SK-N-SH (cell line): ENCODE measurements around the gene REX1BD. TPM values are rescaled to one million over a fixed set of nuclear protein-coding genes. Genes with fewer than 3 reads are reported as not detected.

Source experiments
- CTCF ChIA-PET: fragments of 300-600, 350-600 bp; formaldehyde crosslinking; extraction: SDS; loops from one replicate; lab custom pipeline; 2021; lab: Yijun Ruan, JAX
- POLR2A ChIA-PET: fragments of 350-600 bp; sonication (Branson Sonifier 250); formaldehyde crosslinking; extraction: SDS; loops from one replicate; lab custom pipeline; 2020; ENCODE audit warnings: antibody characterized with exemption, inconsistent platforms; lab: Yijun Ruan, JAX
- DNase-seq: peaks from one replicate; pipeline ENCODE4 v3.0.0; 2012
- H2AFZ ChIP-seq: fragments of 200-600 bp; sonication (generic); 2 replicates; pipeline ENCODE4 v1.8.1; 2016; ENCODE audit warnings: antibody characterized with exemption, mild to moderate bottlenecking, low read depth
- H3F3A ChIP-seq: fragments of 200-600 bp; sonication (generic); replicated peaks from 2 replicates; pipeline ENCODE3; 2016; ENCODE audit warnings: antibody characterized with exemption, mild to moderate bottlenecking; ENCODE audit not compliant: insufficient read depth
- H3K27ac ChIP-seq, 2 experiments: fragments of 200-500 bp in 1 of 2; fragments of 200-600 bp in 1 of 2; sonication (Bioruptor generic) in 1 of 2; sonication (generic), shearing (Covaris generic) in 1 of 2; 2 replicates each; pipeline versions ENCODE4 v1.5.1 to v1.6.1; 2014 to 2016; ENCODE audit warnings: low read depth in 2 of 2, inconsistent platforms in 1 of 2, low read length in 1 of 2, mild to moderate bottlenecking in 1 of 2, mixed read lengths in 1 of 2
- H3K27me3 ChIP-seq: fragments of 200-600 bp; sonication (generic), shearing (Covaris generic); 2 replicates; pipeline ENCODE4 v1.6.1; 2016; ENCODE audit warnings: mixed run types; ENCODE audit not compliant: insufficient read depth
- H3K36me3 ChIP-seq, 2 experiments: fragments of 200-500 bp in 1 of 2; fragments of 200-600 bp in 1 of 2; sonication (Bioruptor generic) in 1 of 2; sonication (generic) in 1 of 2; replicated peaks in 1 of 2; 2 replicates each; pipeline versions ENCODE3 to v1.5.1; 2014 to 2016; ENCODE audit warnings: low read length in 1 of 2, mild to moderate bottlenecking in 1 of 2; ENCODE audit not compliant: insufficient read depth in 2 of 2, control insufficient read depth in 1 of 2
- H3K4me1 ChIP-seq, 2 experiments: fragments of 200-500 bp in 1 of 2; fragments of 200-600 bp in 1 of 2; sonication (Bioruptor generic) in 1 of 2; sonication (generic), shearing (Covaris generic) in 1 of 2; 2 replicates each; pipeline versions ENCODE4 v1.5.1 to v1.6.1; 2014 to 2016; ENCODE audit warnings: low read depth in 1 of 2, low read length in 1 of 2, mixed run types in 1 of 2; ENCODE audit not compliant: insufficient read depth in 2 of 2, control insufficient read depth in 1 of 2
- H3K4me2 ChIP-seq: fragments of 200-600 bp; sonication (generic), shearing (Covaris generic); 2 replicates; pipeline ENCODE4 v1.6.1; 2017; ENCODE audit warnings: mixed run types
- H3K4me3 ChIP-seq, 2 experiments: fragments of 200-500 bp in 1 of 2; fragments of 200-600 bp in 1 of 2; sonication (Bioruptor generic) in 1 of 2; sonication (generic), shearing (Covaris generic) in 1 of 2; 2 replicates each; pipeline versions ENCODE4 v1.5.1 to v1.8.1; 2014 to 2016; ENCODE audit warnings: low read depth in 2 of 2, inconsistent platforms in 1 of 2, low read length in 1 of 2, mild to moderate bottlenecking in 1 of 2, mixed read lengths in 1 of 2, moderate library complexity in 1 of 2
- H3K79me2 ChIP-seq: fragments of 200-600 bp; sonication (generic); 2 replicates; pipeline ENCODE4 v1.8.1; 2017; ENCODE audit warnings: mild to moderate bottlenecking; ENCODE audit not compliant: insufficient read depth
- H3K9ac ChIP-seq: fragments of 200-600 bp; sonication (generic); 2 replicates; pipeline ENCODE4 v1.6.1; 2017; ENCODE audit warnings: mixed run types
- H3K9me2 ChIP-seq: fragments of 200-600 bp; sonication (generic); 2 replicates; pipeline ENCODE4 v1.6.1; 2017; ENCODE audit warnings: mixed run types
- H3K9me3 ChIP-seq: fragments of 200-600 bp; sonication (generic); 2 replicates; pipeline ENCODE4 v1.6.1; 2017; ENCODE audit warnings: mixed run types, mild to moderate bottlenecking, moderate library complexity
- H4K20me1 ChIP-seq: fragments of 200-600 bp; sonication (generic); 2 replicates; pipeline ENCODE4 v1.6.1; 2017; ENCODE audit warnings: mild to moderate bottlenecking, mixed run types; ENCODE audit not compliant: insufficient read depth
- CHD2 ChIP-seq: fragments of 150-350 bp; IDR thresholded peaks from 2 replicates; pipeline ENCODE4 v1.6.1; 2018; ENCODE audit warnings: low read length; ENCODE audit not compliant: partially characterized antibody
- FOSL2 ChIP-seq: IDR thresholded peaks from 2 replicates; pipeline ENCODE4 v1.4.0; 2012; ENCODE audit warnings: low read depth, mild to moderate bottlenecking, moderate library complexity, borderline replicate concordance
- FOXJ3 ChIP-seq: sonication (generic); formaldehyde crosslinking; IDR thresholded peaks from 2 replicates; pipeline ENCODE4 v1.5.1; 2020; ENCODE audit warnings: mild to moderate bottlenecking, missing genetic modification reagents
- FOXM1 ChIP-seq: IDR thresholded peaks from 2 replicates; pipeline ENCODE4 v1.4.0; 2012; ENCODE audit warnings: low read depth, mild to moderate bottlenecking
- GABPA ChIP-seq: IDR thresholded peaks from 2 replicates; pipeline ENCODE4 v1.4.0; 2012; ENCODE audit warnings: low read depth, mild to moderate bottlenecking
- GATA2 ChIP-seq: sonication (generic); formaldehyde crosslinking; IDR thresholded peaks from 2 replicates; pipeline ENCODE4 v1.5.0; 2020; ENCODE audit warnings: mild to moderate bottlenecking, missing genetic modification reagents
- IRF3 ChIP-seq: fragments of 150-350 bp; IDR thresholded peaks from 2 replicates; pipeline ENCODE4 v1.6.1; 2016; ENCODE audit warnings: mild to moderate bottlenecking, low read depth, low read length
- MAX ChIP-seq: IDR thresholded peaks from 2 replicates; pipeline ENCODE4 v1.4.0; 2012; ENCODE audit warnings: low read depth
- NRF1 ChIP-seq: IDR thresholded peaks from 2 replicates; pipeline ENCODE4 v1.6.1; 2012; ENCODE audit warnings: low read depth, mild to moderate bottlenecking, low read length
- POLR2AphosphoS5 ChIP-seq: IDR thresholded peaks from 2 replicates; pipeline ENCODE4 v1.6.1; 2012; ENCODE audit warnings: low read depth, low read length
- RAD21 ChIP-seq: IDR thresholded peaks from 2 replicates; pipeline ENCODE4 v1.6.1; 2012; ENCODE audit warnings: mild to moderate bottlenecking, low read length
- REST ChIP-seq: IDR thresholded peaks from 2 replicates; pipeline ENCODE4 v1.6.1; 2012; ENCODE audit warnings: mild to moderate bottlenecking, low read depth, low read length, moderate library complexity
- RXRA ChIP-seq: IDR thresholded peaks from 2 replicates; pipeline ENCODE4 v1.4.0; 2012; ENCODE audit warnings: low read depth, mild to moderate bottlenecking, borderline replicate concordance
- SIN3A ChIP-seq: IDR thresholded peaks from 2 replicates; pipeline ENCODE4 v1.6.1; 2012; ENCODE audit warnings: low read depth, mild to moderate bottlenecking, low read length, moderate library complexity, borderline replicate concordance
- SMC3 ChIP-seq: IDR thresholded peaks from 2 replicates; pipeline ENCODE4 v1.6.1; 2012; ENCODE audit warnings: low read depth, low read length, improper control_type of control experiment
- TAF1 ChIP-seq: IDR thresholded peaks from 2 replicates; pipeline ENCODE4 v1.6.1; 2012; ENCODE audit warnings: low read depth, mild to moderate bottlenecking, low read length, moderate library complexity, borderline replicate concordance
- USF1 ChIP-seq: IDR thresholded peaks from 2 replicates; pipeline ENCODE4 v1.4.0; 2012; ENCODE audit warnings: low read depth, borderline replicate concordance
- YY1 ChIP-seq: IDR thresholded peaks from 2 replicates; pipeline ENCODE4 v1.4.0; 2012; ENCODE audit warnings: low read depth, mild to moderate bottlenecking
- ZBTB33 ChIP-seq: IDR thresholded peaks from 2 replicates; pipeline ENCODE4 v1.4.0; 2012; ENCODE audit warnings: low read depth, borderline replicate concordance
- WGBS: methylation state at CpG from one replicate; pipeline ENCODE4 v1.1.6; 2017; ENCODE audit warnings: low lambda C conversion rate; 5-methylcytosine and 5-hydroxymethylcytosine counted together
- polyA plus RNA-seq, 3 experiments: library from polyadenylated mRNA; depleted of rRNA; stranded (reverse); fragments of >200 nt; gene quantifications; 2 replicates each; pipeline ENCODE4 v1.2.3, GENCODE V29; 2012

The REX1BD gene
- polyA plus RNA-seq, 1 of the 3 experiments (the other 2 are of a cell fraction) = 159 TPM

GRCh38 chr19:18604820-18605159 is 16.2 kb downstream of the REX1BD start:
- Histone ChIP-seq H3K27ac (no peak overlapping the region), H4K20me1 (no peaks in the 10 kb centered on the region), H3K9ac (no peak overlapping the region), H2AFZ (no peak overlapping the region), H3K36me3 (no peaks in the 10 kb centered on the region), H3K27me3 (peaks cover 44% of the 10 kb centered on the region), H3K79me2 (no peaks in the 10 kb centered on the region), H3K4me1 (no peaks in the 10 kb centered on the region; a peak in 1 of 4 replicates), H3F3A (peaks cover 26% of the 10 kb centered on the region), H3K9me2 (no peaks in the 10 kb centered on the region), H3K9me3 (no peaks in the 10 kb centered on the region), H3K4me2 (no peak overlapping the region), H3K4me3 (no peak overlapping the region)
- peak; percentile 23 for DNase-seq
- 58% methylated on average over 10 of the region's 10 CpGs for WGBS
- TF ChIP-seq YY1 = no peak
- TF ChIP-seq RXRA = no peak
- TF ChIP-seq USF1 = no peak
- no peak for TF ChIP-seq RAD21
- no peak for TF ChIP-seq NRF1
- no peak for TF ChIP-seq CHD2
- TF ChIP-seq MAX = no peak
- no peak for TF ChIP-seq TAF1
- TF ChIP-seq ZBTB33 = no peak
- TF ChIP-seq GATA2 = no peak
- TF ChIP-seq REST = no peak
- TF ChIP-seq FOSL2 = no peak
- ChIA-PET CTCF (interaction anchor here (0.9 to 2.8 kb wide), 7 partner anchors 10 to 262 kb away, joined by 3 to 19 read pairs (median 7); no protein-coding TSS in a partner anchor), POLR2A (no interaction called here)

- TF ChIP-seq POLR2AphosphoS5 (no peak), FOXJ3 (CRISPR knock-in tag) (no peak), GABPA (no peak), SIN3A (no peak), SMC3 (no peak), USF1 (no peak), RAD21 (no peak), IRF3 (no peak), FOXM1 (no peak), RXRA (no peak)
- Histone ChIP-seq H3K4me1 (no peaks in the 10 kb centered on the region; a peak in 1 of 4 replicates), H3K79me2 (no peaks in the 10 kb centered on the region), H4K20me1 (no peaks in the 10 kb centered on the region), H3K27ac (no peak overlapping the region), H3K9me2 (no peaks in the 10 kb centered on the region), H3K4me3 (no peak overlapping the region), H3K9me3 (no peaks in the 10 kb centered on the region), H2AFZ (no peak overlapping the region), H3K9ac (no peak overlapping the region), H3F3A (peaks cover 27% of the 10 kb centered on the region), H3K36me3 (no peaks in the 10 kb centered on the region), H3K4me2 (no peak overlapping the region), H3K27me3 (peaks cover 48% of the 10 kb centered on the region)
- 32% methylated on average over 10 of the region's 17 CpGs for WGBS
- ChIA-PET CTCF (interaction anchor here (1.7 to 2.8 kb wide), 6 partner anchors 10 to 261 kb away, joined by 3 to 19 read pairs (median 7); no protein-coding TSS in a partner anchor), POLR2A (no interaction called here)
- DNase-seq = peak; percentile 45
Measured at GRCh38 chr19:18605196-18605545, 16.6 kb downstream of the REX1BD start.
